Activated T-cell treated with anti-CD3 and anti-CD28 coated beads, Interleukin-2, amount 50 U/mL, for 72 hours (primary cell): ENCODE results near the gene EIF5. TPM values are rescaled to one million over a fixed set of nuclear protein-coding genes. Genes with fewer than 3 reads are reported as not detected.
A peak's percentile ranks its signal among the peaks of the same experiment; 100 is the strongest.

Source experiments
- ATAC-seq, 2 donors: fragments of 150-1000 bp; cut with Tn5 transposase; replicated peaks in 1 of 2; 2 replicates each; pipeline ENCODE4 v1.10.0; 2021; ENCODE audit warnings: moderate library complexity in 2 of 2, mild to moderate bottlenecking in 1 of 2
- DNase-seq, 2 donors: peaks; one replicate each; pipeline ENCODE4 v3.0.0; 2021 to 2022; ENCODE audit warnings: mixed read lengths in 1 of 2
- H3K27ac Mint-ChIP-seq: one replicate; pipeline ENCODE4 v1.8.0; 2022; ENCODE audit warnings: mild to moderate bottlenecking, moderate library complexity, mixed read lengths
- H3K27me3 Mint-ChIP-seq: one replicate; pipeline ENCODE4 v1.8.0; 2022; ENCODE audit warnings: low read depth, mixed read lengths
- H3K36me3 Mint-ChIP-seq, 2 donors: one replicate each; pipeline ENCODE4 v1.8.0; 2022; ENCODE audit warnings: mixed read lengths in 2 of 2, mild to moderate bottlenecking in 1 of 2; ENCODE audit not compliant: insufficient read depth in 2 of 2
- H3K4me1 Mint-ChIP-seq: one replicate; pipeline ENCODE4 v1.8.0; 2022; ENCODE audit warnings: low read depth, mixed read lengths
- H3K4me3 Mint-ChIP-seq, 2 donors: one replicate each; pipeline ENCODE4 v1.8.0; 2022; ENCODE audit warnings: mild to moderate bottlenecking in 2 of 2, mixed read lengths in 2 of 2, moderate library complexity in 2 of 2
- H3K9me3 Mint-ChIP-seq, 2 donors: one replicate each; pipeline ENCODE4 v1.8.0; 2022; ENCODE audit warnings: mixed read lengths in 2 of 2
- total RNA-seq, 2 donors: library from RNA; stranded (reverse); gene quantifications; one replicate each; pipeline ENCODE4 v1.2.3, GENCODE V29; 2022

Gene EIF5
- total RNA-seq, 2 donors from 2014 or later: 295 to 377 TPM

DNA sequence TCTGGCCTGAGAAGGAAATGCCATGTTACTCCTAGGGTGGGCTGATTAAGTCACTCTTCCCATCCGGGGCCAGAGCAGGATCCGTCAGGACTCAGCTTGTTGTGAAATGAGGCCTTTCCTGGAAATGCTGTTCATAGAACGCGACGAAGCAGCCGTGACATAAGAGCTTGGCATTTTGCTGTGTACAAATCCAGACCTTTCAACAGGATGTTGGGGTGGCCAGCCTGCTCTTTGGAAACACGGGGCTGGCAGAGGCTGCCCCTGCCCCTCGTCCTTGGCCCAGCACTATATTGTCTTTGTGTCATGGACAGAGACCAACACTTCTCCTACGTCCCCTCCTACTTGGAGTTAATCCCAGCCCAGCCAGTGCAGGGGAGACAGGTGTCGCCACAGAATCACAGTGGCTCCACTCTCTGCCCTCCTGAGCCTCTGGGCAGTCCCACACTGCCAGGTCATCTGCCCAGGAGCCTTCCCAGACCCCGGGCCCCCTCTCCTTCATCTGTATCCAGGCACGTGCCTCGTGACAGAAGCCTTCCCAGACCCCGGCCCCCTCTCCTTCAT is 18.6 kb upstream of the EIF5 start:
- Mint-ChIP-seq H3K27me3 (peaks cover 7% of the 10 kb centered on the region), H3K4me3 (no peak overlapping the region), H3K36me3 (no peaks in the 10 kb centered on the region), H3K27ac (no peak overlapping the region), H3K4me1 (no peaks in the 10 kb centered on the region), H3K9me3 (no peaks in the 10 kb centered on the region)
- DNase-seq (no peak), ATAC-seq (no peak)

DNA sequence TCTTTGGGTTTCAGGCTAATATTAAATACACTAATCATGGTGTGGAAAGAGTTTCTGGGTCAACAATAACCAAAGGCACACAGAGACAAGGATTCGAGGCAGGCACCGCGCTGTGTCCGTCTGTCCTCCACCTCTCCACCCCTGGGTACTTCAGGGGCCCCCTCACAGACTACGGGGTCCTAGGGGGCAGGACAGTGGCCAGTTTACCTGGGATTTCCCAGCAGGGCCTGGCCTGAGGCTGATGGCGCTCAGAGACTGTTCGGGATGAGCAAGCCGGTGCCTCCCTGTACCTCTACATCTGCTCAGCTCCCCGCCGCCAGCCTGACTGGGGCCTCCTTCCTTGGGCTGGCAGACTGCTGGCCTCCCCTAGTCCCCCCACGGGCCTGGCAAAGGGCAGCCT is 18.1 kb upstream of the EIF5 start:
- Mint-ChIP-seq H3K4me1 (no peaks in the 10 kb centered on the region), H3K9me3 (no peaks in the 10 kb centered on the region), H3K27ac (no peak overlapping the region), H3K27me3 (peaks cover 8% of the 10 kb centered on the region), H3K36me3 (no peaks in the 10 kb centered on the region), H3K4me3 (no peak overlapping the region)
- no peak for ATAC-seq
- no peak for DNase-seq

DNA sequence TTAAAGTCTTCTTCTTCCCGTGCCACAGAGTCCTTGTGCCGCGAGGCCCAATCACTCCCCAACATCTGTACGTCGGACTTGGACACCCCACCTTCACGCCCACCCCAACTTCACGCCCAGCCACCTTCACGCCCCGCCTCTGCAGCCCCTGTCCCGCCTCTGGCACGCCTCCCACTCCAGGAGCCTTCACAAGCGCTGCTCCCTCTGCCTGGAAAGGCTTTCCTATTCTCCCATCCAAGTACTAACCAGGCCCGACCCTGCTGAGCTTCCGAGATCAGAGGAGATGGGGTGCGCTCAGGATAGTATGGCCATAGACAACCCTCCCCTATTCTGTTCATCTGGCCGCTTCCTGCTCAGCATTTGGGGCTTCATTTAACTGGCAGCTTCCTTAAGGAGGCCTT is 17.3 kb upstream of the EIF5 start:
- Mint-ChIP-seq H3K4me1 (no peaks in the 10 kb centered on the region), H3K27me3 (peaks cover 14% of the 10 kb centered on the region), H3K4me3 (no peak overlapping the region), H3K36me3 (no peaks in the 10 kb centered on the region), H3K27ac (no peak overlapping the region), H3K9me3 (no peaks in the 10 kb centered on the region)
- ATAC-seq: no peak
- no peak for DNase-seq

DNA sequence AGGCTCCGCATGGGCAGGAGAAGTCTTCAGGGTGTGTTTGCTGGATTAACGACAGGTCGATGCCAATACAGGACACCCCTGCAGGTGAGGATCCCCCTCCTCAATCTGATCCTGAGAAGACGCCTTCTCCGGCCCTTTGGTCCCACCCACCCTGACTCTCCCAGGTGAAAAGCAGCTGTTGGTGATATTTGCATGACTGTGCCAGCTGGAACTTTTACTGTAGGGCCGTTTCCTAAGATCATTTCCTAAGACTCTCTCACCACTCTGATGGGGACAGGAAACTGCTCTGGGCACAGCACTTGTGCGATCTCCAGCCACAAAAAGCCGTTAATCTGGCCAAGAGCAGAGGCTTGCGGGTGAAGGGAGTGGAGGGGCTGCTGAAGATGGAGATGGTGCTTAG is 16.8 kb upstream of the EIF5 start:
- Mint-ChIP-seq H3K4me1 (no peaks in the 10 kb centered on the region), H3K36me3 (no peaks in the 10 kb centered on the region), H3K27ac (no peak overlapping the region), H3K4me3 (no peak overlapping the region), H3K9me3 (no peaks in the 10 kb centered on the region), H3K27me3 (peaks cover 14% of the 10 kb centered on the region)
- ATAC-seq (no peak), DNase-seq (no peak)

DNA sequence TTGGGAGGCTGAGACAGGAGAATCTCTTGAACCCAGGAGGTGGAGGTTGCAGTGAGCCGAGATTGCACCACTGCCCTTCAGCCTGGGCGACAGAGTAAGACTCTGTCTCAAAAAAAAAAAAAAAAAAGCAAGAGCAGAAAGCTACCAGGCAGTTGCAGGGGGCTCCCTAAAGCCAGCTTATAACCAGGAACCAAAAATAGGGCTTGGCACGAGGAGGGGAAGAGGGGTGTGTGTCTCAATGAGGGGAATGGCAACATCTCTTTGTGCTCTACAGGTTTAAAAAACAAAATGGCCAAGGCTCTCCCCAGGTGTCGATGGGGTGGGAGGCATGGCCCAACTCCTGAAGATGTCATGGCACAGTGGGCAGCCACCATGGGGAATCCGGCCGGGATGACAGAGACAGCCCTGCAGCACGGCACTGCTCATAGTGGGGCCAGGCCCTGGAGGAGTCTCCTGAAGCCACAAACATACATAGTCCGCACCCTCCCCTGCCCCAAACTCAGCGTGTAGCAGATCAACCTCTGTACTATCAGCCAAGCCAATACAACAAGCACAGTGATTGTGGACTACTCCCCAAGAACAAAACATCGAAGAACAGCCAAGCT is 16.0 kb upstream of the EIF5 start:
- no peaks in the 10 kb centered on the region for H3K4me1 Mint-ChIP-seq
- no peak for ATAC-seq
- H3K27me3 Mint-ChIP-seq: peaks cover 14% of the 10 kb centered on the region
- no peaks in the 10 kb centered on the region for H3K36me3 Mint-ChIP-seq
- no peak overlapping the region for H3K27ac Mint-ChIP-seq
- H3K4me3 Mint-ChIP-seq: no peak overlapping the region
- H3K9me3 Mint-ChIP-seq: no peaks in the 10 kb centered on the region
- DNase-seq: no peak

DNA sequence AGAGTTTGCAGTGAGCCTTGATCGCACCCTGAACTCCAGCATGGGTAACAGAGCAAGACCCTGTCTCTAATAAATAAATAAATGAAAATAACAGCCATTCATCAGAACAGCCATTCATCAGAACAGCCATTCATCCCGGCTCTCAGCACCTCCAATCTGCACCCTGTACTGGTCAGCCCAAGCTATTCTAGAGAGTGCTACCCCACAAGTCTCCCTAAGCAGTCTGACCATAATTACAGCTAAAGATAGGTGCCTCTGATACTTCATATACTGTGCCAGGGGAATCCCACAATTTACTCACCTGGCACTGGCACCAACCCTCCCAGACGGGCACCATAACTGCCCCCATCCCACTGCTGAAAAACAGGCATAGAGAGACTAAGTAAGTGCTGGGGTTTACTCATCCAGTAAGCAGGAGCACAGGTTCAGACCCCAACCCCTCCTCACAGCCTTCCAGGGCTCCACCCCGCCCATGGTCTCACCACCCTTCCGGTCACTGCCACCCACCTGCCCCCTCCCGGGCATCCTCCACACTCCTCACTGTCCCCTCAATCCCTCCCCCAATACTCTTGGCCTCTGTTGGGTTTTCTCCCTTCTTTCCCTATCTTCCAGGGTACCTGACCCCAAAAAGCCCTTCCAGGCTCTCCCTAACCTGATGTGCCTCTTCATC is 15.2 kb upstream of the EIF5 start:
- no peaks in the 10 kb centered on the region for H3K9me3 Mint-ChIP-seq
- peaks cover 14% of the 10 kb centered on the region for H3K27me3 Mint-ChIP-seq
- H3K27ac Mint-ChIP-seq: no peak overlapping the region
- no peak overlapping the region for H3K4me3 Mint-ChIP-seq
- H3K36me3 Mint-ChIP-seq: no peaks in the 10 kb centered on the region
- DNase-seq: no peak
- ATAC-seq: no peak
- H3K4me1 Mint-ChIP-seq: no peaks in the 10 kb centered on the region

DNA sequence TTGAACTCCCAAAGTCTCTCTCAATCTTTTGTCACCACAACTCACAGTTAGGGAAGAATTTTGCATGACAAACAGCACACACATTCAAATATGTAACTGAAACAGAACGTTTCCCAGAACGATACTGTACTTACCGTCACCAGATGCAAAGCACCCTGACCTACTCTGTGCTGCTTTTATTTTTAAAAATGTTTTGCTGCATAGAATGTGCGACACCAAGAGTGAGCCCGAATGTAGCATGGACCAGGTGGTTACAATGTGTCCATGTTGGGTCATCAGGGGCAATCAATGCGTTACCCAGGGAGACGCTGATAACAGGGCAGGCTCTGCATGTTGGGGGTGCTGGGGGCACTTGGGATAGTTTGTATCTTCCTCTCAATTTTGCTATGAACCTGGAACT is 14.6 kb upstream of the EIF5 start:
- no peaks in the 10 kb centered on the region for H3K9me3 Mint-ChIP-seq
- no peak for ATAC-seq
- no peaks in the 10 kb centered on the region for H3K4me1 Mint-ChIP-seq

DNA sequence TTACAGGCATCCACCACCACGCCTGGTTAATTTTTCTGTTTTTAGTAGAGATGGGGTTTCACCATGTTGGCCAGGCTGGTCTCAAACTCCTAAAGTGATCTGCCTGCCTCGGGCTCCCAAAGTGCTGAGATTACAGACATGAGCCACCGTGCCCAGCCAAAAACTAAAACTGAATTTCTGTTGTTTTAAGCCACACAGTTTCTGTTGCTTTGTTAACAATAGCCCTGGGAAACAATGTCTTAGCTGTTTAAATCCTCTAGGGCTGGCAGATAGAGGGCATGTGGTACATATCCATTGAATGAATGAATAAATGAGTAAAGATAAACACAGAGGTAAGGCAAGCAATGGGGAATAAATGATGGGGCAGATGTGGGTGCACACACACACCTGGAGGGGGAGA is 8.0 kb upstream of the EIF5 start:
- no peak for ATAC-seq
- no peaks in the 10 kb centered on the region for H3K9me3 Mint-ChIP-seq
- H3K27me3 Mint-ChIP-seq: peaks cover 5% of the 10 kb centered on the region
- no peak overlapping the region for H3K4me3 Mint-ChIP-seq
- H3K4me1 Mint-ChIP-seq: no peaks in the 10 kb centered on the region
- H3K27ac Mint-ChIP-seq: no peak overlapping the region
- H3K36me3 Mint-ChIP-seq: no peaks in the 10 kb centered on the region
- no peak for DNase-seq

More for the DNA sequence above, 14.6 kb upstream of the EIF5 start:
- no peak for DNase-seq
- Mint-ChIP-seq H3K27me3 (peaks cover 14% of the 10 kb centered on the region), H3K36me3 (no peaks in the 10 kb centered on the region), H3K4me3 (no peak overlapping the region), H3K27ac (no peak overlapping the region)

DNA sequence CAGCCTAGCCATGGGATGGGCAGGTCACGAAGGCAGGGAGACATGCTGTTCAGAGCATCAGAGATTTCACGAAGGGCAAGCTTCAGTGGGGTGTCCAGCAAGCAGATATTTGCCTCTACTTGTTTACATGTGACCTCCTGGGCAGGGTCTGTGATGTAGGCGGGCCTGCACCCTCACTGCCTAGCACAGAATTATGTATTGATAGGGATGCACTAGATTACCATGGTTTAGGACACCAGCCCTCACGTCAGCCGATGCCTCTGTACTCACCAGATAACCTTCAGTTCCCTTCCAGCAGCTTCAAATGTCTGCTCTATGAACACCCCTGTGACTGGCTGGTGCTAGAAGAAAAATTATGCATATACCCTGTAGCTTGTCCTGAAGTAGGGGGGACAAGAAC is 5.1 kb upstream of the EIF5 start:
- Mint-ChIP-seq H3K9me3 (no peaks in the 10 kb centered on the region), H3K4me3 (no peak overlapping the region), H3K27me3 (no peaks in the 10 kb centered on the region), H3K27ac (no peak overlapping the region), H3K36me3 (peaks cover 0 to under 1% of the 10 kb centered on the region in 2 donors), H3K4me1 (peaks cover 16% of the 10 kb centered on the region)
- DNase-seq (no peak), ATAC-seq (no peak)

DNA sequence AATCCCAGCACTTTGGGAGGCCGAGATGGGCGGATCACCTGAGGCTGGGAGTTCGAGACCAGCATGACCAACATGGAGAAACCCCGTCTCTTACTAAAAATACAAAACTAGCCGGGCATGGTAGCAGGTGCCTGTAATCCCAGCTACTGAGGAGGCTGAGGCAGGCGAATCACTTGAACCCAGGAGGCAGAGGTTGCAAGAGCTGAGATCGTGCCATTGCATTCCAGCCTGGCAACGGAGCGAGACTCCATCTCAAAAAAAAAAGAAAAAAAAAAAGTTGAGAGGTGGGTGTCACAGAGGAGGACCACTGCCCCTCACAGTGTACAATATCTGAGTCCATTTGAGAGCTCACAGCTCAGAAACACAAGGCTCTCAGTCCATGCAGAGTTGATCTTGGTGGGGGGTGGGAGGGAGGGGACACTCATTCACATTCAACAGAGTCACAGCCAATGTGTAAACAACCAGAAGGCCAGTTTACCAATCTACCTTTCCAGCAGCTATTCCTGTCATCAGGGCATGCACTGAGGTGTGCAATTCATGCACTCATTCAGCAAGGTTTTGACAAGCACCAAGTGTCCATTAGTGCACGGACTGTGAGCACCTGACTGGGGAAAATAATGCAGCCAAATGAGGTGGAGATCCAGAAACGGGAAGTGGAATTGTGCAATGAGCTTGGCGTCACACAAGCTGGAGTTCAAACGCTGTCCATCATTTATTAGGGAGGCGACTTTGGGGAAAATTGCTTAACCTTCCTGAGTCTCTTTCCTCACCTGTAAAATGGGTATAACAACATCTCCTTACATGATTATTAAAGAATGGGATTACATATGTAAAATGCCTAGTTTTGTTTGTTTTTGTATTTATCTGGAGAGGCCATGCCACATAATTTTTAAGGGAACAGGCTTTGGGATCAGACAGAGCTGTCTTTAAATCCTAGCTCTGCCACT is 4.4 kb upstream of the EIF5 start:
- ATAC-seq: no peak
- Mint-ChIP-seq H3K4me3 (no peak overlapping the region), H3K27ac (no peak overlapping the region), H3K27me3 (no peaks in the 10 kb centered on the region), H3K9me3 (no peaks in the 10 kb centered on the region), H3K36me3 (peaks cover 0 to 2% of the 10 kb centered on the region in 2 donors), H3K4me1 (peaks cover 16% of the 10 kb centered on the region)
- DNase-seq: no peak

DNA sequence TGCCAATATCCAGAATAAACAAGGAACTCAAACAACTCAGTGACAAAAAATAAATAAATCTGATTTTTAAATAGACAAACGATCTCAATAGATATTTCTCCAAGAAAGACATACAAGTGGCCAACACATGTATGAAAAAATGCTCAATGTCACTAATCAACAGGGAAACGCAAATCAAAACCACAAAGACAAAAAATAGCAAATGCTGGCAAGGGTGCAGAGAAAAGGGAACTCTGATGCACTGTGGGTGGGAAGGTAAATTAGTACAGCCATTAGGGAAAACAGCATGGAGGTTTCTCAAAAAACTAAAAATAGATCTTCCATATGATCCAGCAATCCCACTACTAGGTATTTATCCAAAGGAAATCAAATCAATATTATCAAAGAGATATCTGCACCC is 3.5 kb upstream of the EIF5 start:
- ATAC-seq: no peak
- H3K4me1 Mint-ChIP-seq: peaks cover 21% of the 10 kb centered on the region
- peak overlapping the region; percentile 17 for H3K27ac Mint-ChIP-seq
- no peaks in the 10 kb centered on the region for H3K27me3 Mint-ChIP-seq
- H3K36me3 Mint-ChIP-seq: peaks cover 3 to 7% of the 10 kb centered on the region in 2 donors
- no peak for DNase-seq
- no peaks in the 10 kb centered on the region for H3K9me3 Mint-ChIP-seq
- no peak overlapping the region for H3K4me3 Mint-ChIP-seq

DNA sequence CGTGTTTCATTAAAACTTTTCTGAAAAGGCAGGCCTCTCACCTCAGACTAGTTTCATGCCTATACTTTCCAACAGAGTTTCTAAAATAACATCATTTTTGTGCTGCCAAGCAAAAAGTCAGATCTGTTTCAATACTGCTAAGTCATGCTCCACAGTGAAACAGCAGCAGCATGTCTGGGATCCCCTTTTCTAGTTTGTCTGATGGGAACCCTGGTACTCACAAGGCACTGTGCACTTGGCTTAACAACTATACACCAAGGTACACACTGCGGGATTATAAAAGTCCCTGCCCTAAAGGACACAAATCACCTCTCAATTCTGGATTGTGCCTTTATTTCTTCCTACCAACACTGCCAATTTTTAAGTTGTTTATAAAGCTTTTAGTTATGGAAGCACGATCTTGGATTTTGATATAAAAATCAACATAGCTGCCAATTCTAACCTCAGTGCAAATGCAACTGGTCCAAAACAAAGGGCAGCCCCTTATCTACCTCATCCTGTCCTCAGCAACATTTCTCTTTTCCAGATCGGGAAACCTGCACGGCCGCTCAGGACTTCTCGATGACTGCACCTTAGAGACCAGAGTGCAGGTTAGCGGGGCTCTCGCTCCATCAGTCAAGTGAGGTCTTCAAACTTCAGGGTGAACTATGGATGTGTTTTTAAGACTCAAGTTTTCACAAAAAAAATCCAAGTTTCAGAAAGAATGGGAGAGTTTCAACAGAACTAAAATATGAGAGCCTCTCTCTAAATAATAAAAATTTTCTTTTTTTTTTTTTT is 1.7 kb upstream of the EIF5 start:
- DNase-seq (no peak), ATAC-seq (no peak)
- peaks cover 39% of the 10 kb centered on the region for H3K4me1 Mint-ChIP-seq
- H3K27ac Mint-ChIP-seq: peak overlapping the region; percentile 94
- no peaks in the 10 kb centered on the region for H3K9me3 Mint-ChIP-seq
- no peaks in the 10 kb centered on the region for H3K27me3 Mint-ChIP-seq
- peaks cover 16 to 20% of the 10 kb centered on the region in 2 donors for H3K36me3 Mint-ChIP-seq
- H3K4me3 Mint-ChIP-seq: peak overlapping the region; percentile 73 to 91
